Gastrocnemius medialis (tissue), 4 donors: ENCODE measurements around the gene CALM1. TPM values are rescaled to one million over a fixed set of nuclear protein-coding genes. Genes with fewer than 3 reads are reported as not detected.
"Not testable (repeated sequence)": the region's sequence is repeated elsewhere in the genome, so short reads cannot be mapped to it uniquely, and the experiment has no call there.

Source experiments
- ATAC-seq, 2 donors: fragments of 150-250 bp; one replicate each; pipeline ENCODE4 v1.9.1; 2016
- DNase-seq, 2 donors: peaks; one replicate each; pipeline ENCODE4 v3.0.0-alpha.2; 2019
- H3K27ac ChIP-seq, 4 donors: fragments of 200-600 bp; sonication (generic); 1 replicate in 1 of 4; 2 replicates in 3 of 4; pipeline ENCODE4 v1.5.1; 2016 to 2018; ENCODE audit warnings: mild to moderate bottlenecking in 2 of 4, moderate library complexity in 1 of 4
- H3K27me3 ChIP-seq, 3 donors: fragments of 200-600 bp; sonication (generic) in 2 of 3; 1 replicate in 1 of 3; 2 replicates in 2 of 3; pipeline versions ENCODE4 v1.5.1 to v1.6.0; 2016 to 2019; ENCODE audit warnings: mild to moderate bottlenecking in 1 of 3, moderate library complexity in 1 of 3
- H3K36me3 ChIP-seq, 2 donors: fragments of 200-600 bp; sonication (generic) in 1 of 2; one replicate each; pipeline ENCODE4 v1.5.1; 2017 to 2018
- H3K4me1 ChIP-seq, 2 donors: fragments of 200-600 bp; sonication (generic) in 1 of 2; one replicate each; pipeline ENCODE4 v1.5.1; 2016 to 2017; ENCODE audit warnings: mild to moderate bottlenecking in 2 of 2
- H3K4me3 ChIP-seq, 4 donors: fragments of 200-600 bp; sonication (generic) in 3 of 4; 1 replicate in 1 of 4; 2 replicates in 3 of 4; pipeline ENCODE4 v1.5.1; 2016 to 2019; ENCODE audit warnings: mild to moderate bottlenecking in 2 of 4
- H3K9me3 ChIP-seq, 3 donors: fragments of 200-600 bp; sonication (generic) in 2 of 3; 1 replicate in 1 of 3; 2 replicates in 2 of 3; pipeline ENCODE4 v1.5.1; 2016 to 2019
- POLR2A ChIP-seq, 2 donors: fragments of 450-650 bp; IDR thresholded peaks; one replicate each; pipeline ENCODE4 v1.6.1; 2017; ENCODE audit warnings: antibody characterized with exemption in 2 of 2, mild to moderate bottlenecking in 2 of 2, moderate library complexity in 2 of 2
- in situ Hi-C, 4 donors: fragments of 200-750 bp; cut with MboI; loops; one replicate each; pipeline versions ENCODE4 v1.15.0 to v1.8.0; 2017; ENCODE audit warnings: low sequenced_read_pairs in 4 of 4
- intact Hi-C: fragments of 100-400 bp; cut with DNase I; formaldehyde crosslinking; loops from one replicate; pipeline ENCODE4 v1.15.1; 2023; ENCODE audit warnings: low total_unique reads
- total RNA-seq, 4 donors: library from RNA; depleted of rRNA; stranded (reverse); fragments of >200 nt; gene quantifications; one replicate each; pipeline versions ENCODE4 v1.1.0 to v1.2.3, GENCODE V29; 2016
- TF ChIP-seq, protein P1 (sequence below), 5 experiments: fragments of 450-650 bp in 3 of 5; fragments of 200-600 bp in 2 of 5; sonication (generic) in 2 of 5; IDR thresholded peaks in 4 of 5; conservative IDR thresholded peaks in 1 of 5; 1 replicate in 4 of 5; 2 replicates in 1 of 5; pipeline ENCODE4 v1.5.1; 2016 to 2019; ENCODE audit warnings: antibody characterized with exemption in 5 of 5, mild to moderate bottlenecking in 3 of 5, moderate library complexity in 3 of 5

The CALM1 gene
- total RNA-seq, 4 donors from 2014 or later = 466 to 1,278 (median 1,009) TPM

DNA sequence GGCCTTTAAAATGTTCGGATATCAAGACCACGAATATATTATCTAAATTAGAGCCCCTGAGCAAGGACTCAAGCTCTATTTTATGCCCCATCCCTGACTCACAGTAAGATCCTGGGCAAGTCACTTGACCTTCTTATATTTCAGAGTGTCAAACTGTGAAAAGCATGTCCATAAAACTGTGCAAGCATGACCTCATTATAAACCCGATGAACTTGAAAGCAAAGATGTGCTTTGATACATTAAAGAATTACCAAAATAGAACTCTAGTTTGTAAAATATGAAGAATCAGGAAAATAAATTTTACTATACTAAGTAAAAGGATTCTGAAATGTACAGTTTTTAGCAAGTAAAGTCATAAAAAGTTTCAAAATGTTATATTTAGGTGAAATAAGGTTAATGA lies 2.9 kb upstream of the CALM1 start:
- Histone ChIP-seq H3K27me3 (no peaks in the 10 kb centered on the region), H3K4me1 (peaks cover 7 to 9% of the 10 kb centered on the region in 2 donors), H3K4me3 (no peak overlapping the region), H3K36me3 (no peaks in the 10 kb centered on the region), H3K27ac (peak overlapping the region in 2 of 4 donors; percentile 8 to 22), H3K9me3 (no peaks in the 10 kb centered on the region)
- ATAC-seq (peak; percentile 31 to 32), DNase-seq (no peak)
- intact Hi-C loops = no loop called here
- in situ Hi-C loops = loop anchor here in 3 of 4 donors (10.0 to 25.0 kb wide), 4 partner anchors 361 to 1832 kb away; partner anchors contain the start of genes PTPN21 (in 1 of the 3), RPS6KA5 (in 1 of the 3) and ZC3H14 (in 1 of the 3)
- TF ChIP-seq, protein P1, sequence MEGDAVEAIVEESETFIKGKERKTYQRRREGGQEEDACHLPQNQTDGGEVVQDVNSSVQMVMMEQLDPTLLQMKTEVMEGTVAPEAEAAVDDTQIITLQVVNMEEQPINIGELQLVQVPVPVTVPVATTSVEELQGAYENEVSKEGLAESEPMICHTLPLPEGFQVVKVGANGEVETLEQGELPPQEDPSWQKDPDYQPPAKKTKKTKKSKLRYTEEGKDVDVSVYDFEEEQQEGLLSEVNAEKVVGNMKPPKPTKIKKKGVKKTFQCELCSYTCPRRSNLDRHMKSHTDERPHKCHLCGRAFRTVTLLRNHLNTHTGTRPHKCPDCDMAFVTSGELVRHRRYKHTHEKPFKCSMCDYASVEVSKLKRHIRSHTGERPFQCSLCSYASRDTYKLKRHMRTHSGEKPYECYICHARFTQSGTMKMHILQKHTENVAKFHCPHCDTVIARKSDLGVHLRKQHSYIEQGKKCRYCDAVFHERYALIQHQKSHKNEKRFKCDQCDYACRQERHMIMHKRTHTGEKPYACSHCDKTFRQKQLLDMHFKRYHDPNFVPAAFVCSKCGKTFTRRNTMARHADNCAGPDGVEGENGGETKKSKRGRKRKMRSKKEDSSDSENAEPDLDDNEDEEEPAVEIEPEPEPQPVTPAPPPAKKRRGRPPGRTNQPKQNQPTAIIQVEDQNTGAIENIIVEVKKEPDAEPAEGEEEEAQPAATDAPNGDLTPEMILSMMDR (IDR thresholded peaks at IDR 0.05 in 4 of 5, conservative IDR thresholded peaks at IDR 0.05 in 1 of 5) = no peak
- TF ChIP-seq POLR2A (IDR thresholded peaks at IDR 0.05) = no peak

DNA sequence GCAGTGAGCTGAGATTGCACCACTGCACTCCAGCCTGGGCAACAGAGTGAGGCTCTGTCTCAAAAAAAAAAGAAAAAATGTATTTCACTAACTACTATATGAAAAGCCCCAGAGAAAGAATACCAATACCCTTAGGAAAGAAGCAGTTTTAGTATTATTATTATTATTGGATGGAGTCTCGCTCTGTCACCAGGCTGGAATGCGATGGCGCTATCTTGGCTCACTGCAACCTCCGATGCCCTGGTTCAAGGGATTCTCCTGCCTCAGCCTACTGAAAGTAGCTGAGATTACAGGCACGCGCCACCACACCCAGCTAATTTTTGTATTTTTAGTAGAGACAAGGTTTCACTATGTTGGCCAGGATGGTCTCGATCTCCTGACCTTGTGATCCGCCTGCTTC lies 2.0 kb upstream of the CALM1 start:
- H3K4me3 ChIP-seq, H3K9me3 ChIP-seq, H3K27me3 ChIP-seq, H3K27ac ChIP-seq, H3K36me3 ChIP-seq, DNase-seq, ATAC-seq: not testable (repeated sequence)
- H3K4me1 ChIP-seq = peaks cover 7 to 14% of the 10 kb centered on the region in 2 donors
- in situ Hi-C loops = loop anchor here (5.0 to 25.0 kb wide), 6 partner anchors 92 to 1832 kb away; partner anchors contain the start of genes PTPN21 (in 1 of the 4), RPS6KA5 (in 1 of the 4) and ZC3H14 (in 1 of the 4)
- intact Hi-C loops = loop anchor here (5.0 kb wide), 1 partner anchor 62 kb away; the partner anchor contains the start of gene NRDE2

DNA sequence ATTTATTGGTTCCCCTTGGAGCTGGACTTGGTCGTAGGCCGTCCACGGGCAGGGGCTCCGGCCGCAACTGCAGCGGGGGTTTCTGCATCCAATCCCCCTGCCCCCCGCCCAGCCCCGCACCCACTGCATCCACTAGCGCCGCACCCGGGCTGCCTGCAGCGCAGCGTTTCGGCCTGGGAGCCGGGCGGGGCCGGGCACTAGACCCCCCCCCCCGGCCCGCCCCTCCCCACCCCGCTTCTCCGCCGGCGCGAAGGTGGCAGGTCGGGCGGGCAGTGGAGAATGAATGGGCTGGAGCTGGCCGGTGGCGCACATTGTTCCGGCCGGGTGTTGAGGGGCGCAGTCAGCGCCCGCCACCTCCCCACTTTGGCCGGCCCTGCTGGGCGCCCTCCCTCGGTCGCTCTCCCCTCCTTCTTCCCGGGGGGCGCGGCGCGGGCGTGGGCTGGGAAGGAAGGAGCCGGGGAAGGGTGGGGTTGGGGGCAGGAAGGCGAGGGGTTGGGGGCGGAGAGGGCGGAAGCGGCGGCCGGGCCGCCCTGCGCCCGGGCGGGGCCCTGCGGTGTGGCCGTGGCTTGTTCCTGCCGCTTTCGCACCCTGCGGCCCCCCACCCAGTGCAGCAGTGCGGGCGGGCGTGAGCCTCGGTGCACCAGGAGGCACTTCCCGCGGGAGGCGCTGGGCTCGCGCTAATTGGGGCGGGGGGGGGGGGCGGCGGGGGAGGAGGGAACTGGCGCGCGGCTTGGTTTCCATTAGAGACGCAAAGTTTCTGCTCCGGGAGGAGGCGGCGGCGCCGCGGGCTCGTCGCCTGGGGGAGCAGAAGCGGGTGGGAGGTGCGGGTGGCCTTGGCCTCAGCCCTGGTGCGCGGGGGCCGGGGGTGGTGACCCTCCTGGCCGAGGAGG lies 841 bp downstream of the CALM1 start:
- no peaks in the 10 kb centered on the region for H3K9me3 ChIP-seq
- peak overlapping the region; percentile 91 to 94 (median 94) for H3K27ac ChIP-seq
- in situ Hi-C loops = loop anchor here (5.0 to 25.0 kb wide), 6 partner anchors 95 to 1835 kb away; partner anchors contain the start of genes PTPN21 (in 1 of the 4), RPS6KA5 (in 1 of the 4) and ZC3H14 (in 1 of the 4)
- H3K36me3 ChIP-seq = peaks cover 0 to 28% of the 10 kb centered on the region in 2 donors
- ATAC-seq (peak; percentile 6 to 14), DNase-seq (peak; percentile 22 to 41)
- peak overlapping the region; percentile 82 to 100 (median 98) for H3K4me3 ChIP-seq
- peak in 1 of 2 donors; percentile 48 for TF ChIP-seq POLR2A (IDR thresholded peaks at IDR 0.05)
- TF ChIP-seq, protein P1 (IDR thresholded peaks at IDR 0.05 in 4 of 5, conservative IDR thresholded peaks at IDR 0.05 in 1 of 5) = no peak
- H3K27me3 ChIP-seq = no peaks in the 10 kb centered on the region
- H3K4me1 ChIP-seq = peaks cover 36 to 43% of the 10 kb centered on the region in 2 donors
- intact Hi-C loops = loop anchor here (2.0 to 5.0 kb wide), 3 partner anchors 65 to 177 kb away; partner anchors contain the start of gene NRDE2

DNA sequence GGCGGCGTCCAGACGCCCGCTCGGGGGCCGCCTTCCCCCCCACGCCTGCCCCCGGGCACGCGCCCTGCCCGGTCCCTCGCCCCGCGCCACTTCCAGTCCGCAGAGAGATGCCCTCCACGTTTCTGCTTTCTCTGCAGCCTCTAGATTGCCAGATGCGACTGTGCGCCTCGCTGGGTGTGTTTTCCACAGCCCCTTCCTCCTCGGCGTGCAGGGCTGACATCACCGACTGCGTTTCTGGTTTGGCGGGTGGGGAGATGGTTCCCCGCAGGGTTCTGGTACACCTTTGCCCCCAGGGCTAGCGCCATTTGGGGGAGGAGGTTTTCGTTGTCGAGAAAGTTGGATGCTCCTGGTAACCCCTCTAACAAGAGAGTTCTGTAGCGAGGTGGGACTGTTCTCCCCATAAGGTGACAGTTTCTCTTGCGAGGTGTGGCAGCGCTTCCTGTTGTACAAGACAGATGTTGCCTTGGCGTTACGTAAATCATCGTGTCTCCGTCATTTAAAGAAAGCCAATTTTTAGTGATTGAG lies 1.5 kb downstream of the CALM1 start:
- Histone ChIP-seq H3K27me3 (no peaks in the 10 kb centered on the region), H3K27ac (peak overlapping the region; percentile 91 to 94 (median 94)), H3K9me3 (no peaks in the 10 kb centered on the region), H3K4me3 (peak overlapping the region; percentile 82 to 100 (median 98)), H3K36me3 (peaks cover 0 to 35% of the 10 kb centered on the region in 2 donors), H3K4me1 (peaks cover 42 to 50% of the 10 kb centered on the region in 2 donors)
- in situ Hi-C loops = loop anchor here (5.0 to 25.0 kb wide), 6 partner anchors 96 to 1836 kb away; partner anchors contain the start of genes PTPN21 (in 1 of the 4), RPS6KA5 (in 1 of the 4) and ZC3H14 (in 1 of the 4)
- no peak for TF ChIP-seq POLR2A (IDR thresholded peaks at IDR 0.05)
- TF ChIP-seq, protein P1 (IDR thresholded peaks at IDR 0.05 in 4 of 5, conservative IDR thresholded peaks at IDR 0.05 in 1 of 5) = no peak
- ATAC-seq (peak in 1 of 2 donors; percentile 15), DNase-seq (peak; percentile 18 to 42)
- intact Hi-C loops = loop anchor here (2.0 to 5.0 kb wide), 3 partner anchors 66 to 176 kb away; partner anchors contain the start of gene NRDE2
